ENCODE data around the gene LNX1.

DNA sequence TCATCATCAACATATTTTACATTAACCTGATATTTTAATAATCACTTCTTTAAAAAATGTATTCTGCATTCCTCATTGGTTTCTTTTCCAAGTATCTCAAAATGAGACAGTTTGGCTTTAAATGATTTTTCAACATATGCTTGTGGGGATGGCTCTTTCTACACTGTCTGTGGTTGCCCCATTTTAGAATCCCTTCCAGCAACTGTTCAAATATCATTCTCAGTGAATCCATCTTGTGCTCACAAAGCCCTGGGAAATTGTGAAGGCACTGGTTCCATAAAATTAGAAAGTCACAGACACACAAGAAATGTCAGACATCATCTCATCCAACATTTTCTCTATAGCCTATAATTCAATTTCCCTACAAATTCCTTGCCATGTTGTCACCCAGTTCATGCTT lies 103.5 kb downstream of the LNX1 start:
- TF ChIP-seq, protein P1, sequence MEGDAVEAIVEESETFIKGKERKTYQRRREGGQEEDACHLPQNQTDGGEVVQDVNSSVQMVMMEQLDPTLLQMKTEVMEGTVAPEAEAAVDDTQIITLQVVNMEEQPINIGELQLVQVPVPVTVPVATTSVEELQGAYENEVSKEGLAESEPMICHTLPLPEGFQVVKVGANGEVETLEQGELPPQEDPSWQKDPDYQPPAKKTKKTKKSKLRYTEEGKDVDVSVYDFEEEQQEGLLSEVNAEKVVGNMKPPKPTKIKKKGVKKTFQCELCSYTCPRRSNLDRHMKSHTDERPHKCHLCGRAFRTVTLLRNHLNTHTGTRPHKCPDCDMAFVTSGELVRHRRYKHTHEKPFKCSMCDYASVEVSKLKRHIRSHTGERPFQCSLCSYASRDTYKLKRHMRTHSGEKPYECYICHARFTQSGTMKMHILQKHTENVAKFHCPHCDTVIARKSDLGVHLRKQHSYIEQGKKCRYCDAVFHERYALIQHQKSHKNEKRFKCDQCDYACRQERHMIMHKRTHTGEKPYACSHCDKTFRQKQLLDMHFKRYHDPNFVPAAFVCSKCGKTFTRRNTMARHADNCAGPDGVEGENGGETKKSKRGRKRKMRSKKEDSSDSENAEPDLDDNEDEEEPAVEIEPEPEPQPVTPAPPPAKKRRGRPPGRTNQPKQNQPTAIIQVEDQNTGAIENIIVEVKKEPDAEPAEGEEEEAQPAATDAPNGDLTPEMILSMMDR (optimal IDR thresholded peaks at IDR 0.05 in 1 of 3, IDR thresholded peaks at IDR 0.05 in 1 of 3, conservative IDR thresholded peaks at IDR 0.05 in 1 of 3; ENCODE audit: extremely low read depth in 1 of 3, insufficient read depth in 2 of 3, low read length in 3 of 3): no peak
- TF ChIP-seq EZH2 (IDR thresholded peaks at IDR 0.05; ENCODE audit: low read length): no peak
